Measurements from ENCODE around the gene IRS1. TPM values are rescaled to one million over a fixed set of nuclear protein-coding genes. Genes with fewer than 3 reads are reported as not detected.

Gene IRS1
- total and polyA plus RNA-seq, 4 donors, result 12.4 to 19.0 (median 14.8) TPM

- Histone ChIP-seq H3K9me3 (ENCODE audit: control insufficient read depth, insufficient read depth, low read length) (no peaks in the 10 kb centered on the region), H3K36me3 (ENCODE audit: control insufficient read depth, insufficient read depth, low read length) (no peaks in the 10 kb centered on the region), H3K4me1 (ENCODE audit: control insufficient read depth, insufficient read depth, low read length) (peaks cover 4% of the 10 kb centered on the region), H3K27ac (ENCODE audit: low read depth, low read length) (no peak overlapping the region), H3K27me3 (ENCODE audit: control insufficient read depth, insufficient read depth, low read length) (no peaks in the 10 kb centered on the region), H3K4me3 (ENCODE audit: low read depth, low read length) (no peak overlapping the region)
- no peak for DNase-seq (ENCODE audit: low read depth in 4 of 6, low spot score in 6 of 6)
- WGBS (ENCODE audit: insufficient coverage), result 78% methylated on average over 5 of the region's 5 CpGs
Observed at GRCh38 chr2:226720948-226721347, 78.7 kb downstream of the IRS1 start.

GRCh38 chr2:226717719-226718118, 81.9 kb downstream of the IRS1 start:
- Histone ChIP-seq H3K4me3 (ENCODE audit: low read depth, low read length) (no peak overlapping the region), H3K4me1 (ENCODE audit: control insufficient read depth, insufficient read depth, low read length) (peaks cover 4% of the 10 kb centered on the region), H3K27ac (ENCODE audit: low read depth, low read length) (no peak overlapping the region), H3K36me3 (ENCODE audit: control insufficient read depth, insufficient read depth, low read length) (no peaks in the 10 kb centered on the region), H3K9me3 (ENCODE audit: control insufficient read depth, insufficient read depth, low read length) (no peaks in the 10 kb centered on the region), H3K27me3 (ENCODE audit: control insufficient read depth, insufficient read depth, low read length) (no peaks in the 10 kb centered on the region)
- WGBS (ENCODE audit: insufficient coverage), result 100% methylated on average over 1 of the region's 1 CpG
- DNase-seq (ENCODE audit: low read depth in 4 of 6, low spot score in 6 of 6), result no peak

- no peaks in the 10 kb centered on the region for H3K9me3 ChIP-seq (ENCODE audit: control insufficient read depth, insufficient read depth, low read length)
- no peak for DNase-seq (ENCODE audit: low read depth in 4 of 6, low spot score in 6 of 6)
- H3K4me3 ChIP-seq (ENCODE audit: low read depth, low read length), result no peak overlapping the region
- H3K4me1 ChIP-seq (ENCODE audit: control insufficient read depth, insufficient read depth, low read length), result peaks cover 3% of the 10 kb centered on the region
- H3K27me3 ChIP-seq (ENCODE audit: control insufficient read depth, insufficient read depth, low read length), result no peaks in the 10 kb centered on the region
- no peak overlapping the region for H3K27ac ChIP-seq (ENCODE audit: low read depth, low read length)
- no peaks in the 10 kb centered on the region for H3K36me3 ChIP-seq (ENCODE audit: control insufficient read depth, insufficient read depth, low read length)
Observed at GRCh38 chr2:226716126-226716525, 83.5 kb downstream of the IRS1 start.

DNA sequence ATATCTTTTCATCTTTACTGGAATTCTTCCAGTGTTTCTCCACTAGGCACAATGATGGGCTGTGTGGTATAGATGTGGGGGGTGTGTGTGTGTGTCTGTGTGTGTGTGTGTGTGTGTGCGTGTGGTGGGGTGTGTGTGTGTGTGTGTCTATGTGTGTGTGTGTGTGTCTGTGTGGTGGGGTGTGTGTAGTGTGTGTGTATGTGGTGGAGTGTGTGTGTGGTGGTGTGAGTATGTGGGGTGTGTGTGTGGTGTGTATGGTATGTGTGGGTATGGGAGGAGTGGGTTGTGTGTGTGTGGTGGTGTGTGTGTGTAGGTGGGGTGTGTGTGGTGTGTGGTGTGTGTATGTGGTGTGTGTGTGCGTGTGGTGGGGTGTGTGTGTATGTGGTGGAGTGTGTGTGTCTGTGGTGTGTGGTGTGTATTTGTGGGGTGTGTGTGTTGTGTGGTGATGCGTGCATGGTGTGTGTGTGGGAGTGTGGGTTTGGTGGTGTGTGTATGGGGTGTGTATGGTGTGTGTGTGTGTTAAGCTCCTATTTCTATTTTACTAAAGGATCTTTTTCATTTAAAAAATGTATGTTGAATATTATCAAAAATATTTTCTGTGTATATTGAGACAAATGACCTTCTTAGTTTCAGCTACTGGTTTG, 84.2 kb downstream of the IRS1 start:
- no peaks in the 10 kb centered on the region for H3K27me3 ChIP-seq (ENCODE audit: control insufficient read depth, insufficient read depth, low read length)
- H3K27ac ChIP-seq (ENCODE audit: low read depth, low read length), result no peak overlapping the region
- no peaks in the 10 kb centered on the region for H3K4me1 ChIP-seq (ENCODE audit: control insufficient read depth, insufficient read depth, low read length)
- no peak overlapping the region for H3K4me3 ChIP-seq (ENCODE audit: low read depth, low read length)
- H3K9me3 ChIP-seq (ENCODE audit: control insufficient read depth, insufficient read depth, low read length), result no peaks in the 10 kb centered on the region
- DNase-seq (ENCODE audit: low read depth in 4 of 6, low spot score in 6 of 6), result no peak
- no peaks in the 10 kb centered on the region for H3K36me3 ChIP-seq (ENCODE audit: control insufficient read depth, insufficient read depth, low read length)
- no CpG with 5 or more reads among the region's 3 CpGs for WGBS (ENCODE audit: insufficient coverage)

DNA sequence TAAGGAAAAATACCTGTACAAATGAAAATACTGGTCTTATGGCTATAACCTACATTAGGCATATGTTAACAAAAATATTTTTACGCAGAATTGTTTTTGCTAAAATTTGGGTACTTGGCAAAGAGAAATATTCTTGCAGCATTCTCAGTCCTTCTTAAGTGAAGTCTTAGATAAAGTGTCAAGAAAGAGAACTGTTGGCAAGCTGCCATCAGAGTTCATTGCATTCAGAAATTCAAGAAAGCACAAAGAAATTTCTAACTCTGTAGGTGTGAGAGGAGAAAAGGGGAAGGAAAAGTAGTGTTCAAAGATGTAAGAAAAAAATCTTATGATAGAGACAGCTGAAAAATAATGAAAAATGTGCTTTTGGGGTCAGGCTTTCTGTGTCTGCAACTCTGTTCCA, 86.7 kb downstream of the IRS1 start:
- Histone ChIP-seq H3K27me3 (ENCODE audit: control insufficient read depth, insufficient read depth, low read length) (no peaks in the 10 kb centered on the region), H3K9me3 (ENCODE audit: control insufficient read depth, insufficient read depth, low read length) (no peaks in the 10 kb centered on the region), H3K4me1 (ENCODE audit: control insufficient read depth, insufficient read depth, low read length) (no peaks in the 10 kb centered on the region), H3K27ac (ENCODE audit: low read depth, low read length) (no peak overlapping the region), H3K36me3 (ENCODE audit: control insufficient read depth, insufficient read depth, low read length) (no peaks in the 10 kb centered on the region), H3K4me3 (ENCODE audit: low read depth, low read length) (no peak overlapping the region)
- WGBS (ENCODE audit: insufficient coverage), result no CpG with 5 or more reads among the region's 1 CpG
- peak in 2 of 6 donors; percentile 23 to 31 for DNase-seq (ENCODE audit: low read depth in 4 of 6, low spot score in 6 of 6)

DNA sequence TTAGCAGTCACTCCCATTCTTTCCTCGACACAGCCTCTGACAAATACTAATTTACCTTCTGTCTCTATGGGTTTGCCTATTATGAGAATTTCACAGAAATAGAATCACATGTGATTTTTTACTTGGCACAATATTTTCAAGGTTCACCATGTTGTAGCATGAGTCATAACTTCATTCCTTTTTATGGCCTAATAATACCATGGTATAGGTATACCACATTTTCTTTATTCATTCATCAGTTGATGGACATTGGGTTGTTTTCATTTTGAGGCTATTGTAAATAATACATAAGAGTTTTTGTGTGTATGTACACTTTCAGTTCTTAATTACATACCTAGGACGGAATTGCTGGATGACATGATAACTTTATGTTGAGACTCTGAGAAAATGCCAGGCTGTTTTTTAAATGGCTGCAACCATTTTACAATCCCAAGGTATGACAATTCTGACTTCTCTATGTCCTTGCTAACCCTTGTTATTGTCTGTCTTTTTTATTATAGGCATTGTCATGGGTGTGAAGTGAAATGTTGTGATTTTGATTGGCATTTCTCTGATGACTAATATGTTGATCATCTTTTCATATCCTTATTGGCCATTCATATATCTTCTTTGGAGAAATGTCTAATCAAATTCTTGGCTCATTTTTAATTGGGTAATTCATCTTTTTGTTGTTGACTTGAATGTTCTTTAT, 87.9 kb downstream of the IRS1 start:
- no peaks in the 10 kb centered on the region for H3K36me3 ChIP-seq (ENCODE audit: control insufficient read depth, insufficient read depth, low read length)
- no peak overlapping the region for H3K27ac ChIP-seq (ENCODE audit: low read depth, low read length)
- no peak overlapping the region for H3K4me3 ChIP-seq (ENCODE audit: low read depth, low read length)
- no peaks in the 10 kb centered on the region for H3K9me3 ChIP-seq (ENCODE audit: control insufficient read depth, insufficient read depth, low read length)
- no peaks in the 10 kb centered on the region for H3K27me3 ChIP-seq (ENCODE audit: control insufficient read depth, insufficient read depth, low read length)
- H3K4me1 ChIP-seq (ENCODE audit: control insufficient read depth, insufficient read depth, low read length), result no peaks in the 10 kb centered on the region
- WGBS (ENCODE audit: insufficient coverage), result no CpG with 5 or more reads among the region's 2 CpGs
- DNase-seq (ENCODE audit: low read depth in 4 of 6, low spot score in 6 of 6), result no peak

- Histone ChIP-seq H3K4me3 (ENCODE audit: low read depth, low read length) (no peak overlapping the region), H3K27ac (ENCODE audit: low read depth, low read length) (no peak overlapping the region), H3K4me1 (ENCODE audit: control insufficient read depth, insufficient read depth, low read length) (no peaks in the 10 kb centered on the region), H3K36me3 (ENCODE audit: control insufficient read depth, insufficient read depth, low read length) (no peaks in the 10 kb centered on the region), H3K9me3 (ENCODE audit: control insufficient read depth, insufficient read depth, low read length) (no peaks in the 10 kb centered on the region), H3K27me3 (ENCODE audit: control insufficient read depth, insufficient read depth, low read length) (no peaks in the 10 kb centered on the region)
- DNase-seq (ENCODE audit: low read depth in 4 of 6, low spot score in 6 of 6), result no peak
Observed at GRCh38 chr2:226707499-226707898, 92.1 kb downstream of the IRS1 start.

- no peak overlapping the region for H3K27ac ChIP-seq (ENCODE audit: low read depth, low read length)
- no peak for DNase-seq (ENCODE audit: low read depth in 4 of 6, low spot score in 6 of 6)
- WGBS (ENCODE audit: insufficient coverage), result 88% methylated on average over 2 of the region's 3 CpGs
- no peaks in the 10 kb centered on the region for H3K27me3 ChIP-seq (ENCODE audit: control insufficient read depth, insufficient read depth, low read length)
- no peak overlapping the region for H3K4me3 ChIP-seq (ENCODE audit: low read depth, low read length)
- no peaks in the 10 kb centered on the region for H3K9me3 ChIP-seq (ENCODE audit: control insufficient read depth, insufficient read depth, low read length)
- no peaks in the 10 kb centered on the region for H3K4me1 ChIP-seq (ENCODE audit: control insufficient read depth, insufficient read depth, low read length)
- no peaks in the 10 kb centered on the region for H3K36me3 ChIP-seq (ENCODE audit: control insufficient read depth, insufficient read depth, low read length)
Observed at GRCh38 chr2:226705965-226706364, 93.7 kb downstream of the IRS1 start.

DNA sequence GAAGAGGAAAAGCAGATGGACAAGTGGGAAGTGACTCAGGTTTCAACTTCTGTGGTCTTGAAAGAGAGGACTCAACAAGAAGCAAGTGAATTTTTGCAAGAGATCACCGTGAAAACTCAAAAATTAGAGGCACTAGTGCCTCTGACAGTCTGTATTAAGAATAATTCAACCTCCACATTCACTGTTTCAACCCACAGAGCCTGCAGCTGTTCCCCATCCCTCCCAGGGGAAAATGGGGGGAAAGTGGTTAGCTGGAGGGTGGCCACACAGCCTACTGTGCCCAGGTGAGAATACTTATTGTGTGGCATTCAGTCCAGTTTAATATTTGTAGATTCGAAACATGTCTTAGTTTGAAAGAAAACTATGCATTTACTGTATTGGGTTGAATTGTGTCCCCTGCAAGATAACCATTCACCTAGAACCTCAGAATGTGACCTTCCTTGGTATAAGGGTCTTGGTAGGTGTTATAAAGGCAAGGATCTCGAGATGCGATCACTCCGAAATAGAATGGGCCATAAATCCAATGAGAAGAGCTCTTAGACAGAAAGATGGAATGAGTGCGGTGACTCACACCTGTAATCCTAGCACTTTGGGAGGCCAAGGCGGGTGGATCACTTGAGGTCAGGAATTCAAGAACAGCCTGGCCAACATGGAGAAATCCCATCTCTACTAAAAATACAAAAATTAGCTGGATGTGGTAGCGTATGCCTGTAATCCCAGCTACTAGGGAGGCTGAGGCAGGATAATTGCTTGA, 94.3 kb downstream of the IRS1 start:
- WGBS (ENCODE audit: insufficient coverage), result 100% methylated on average over 3 of the region's 8 CpGs
- H3K4me1 ChIP-seq (ENCODE audit: control insufficient read depth, insufficient read depth, low read length), result no peaks in the 10 kb centered on the region
- H3K9me3 ChIP-seq (ENCODE audit: control insufficient read depth, insufficient read depth, low read length), result no peaks in the 10 kb centered on the region
- no peaks in the 10 kb centered on the region for H3K27me3 ChIP-seq (ENCODE audit: control insufficient read depth, insufficient read depth, low read length)
- H3K36me3 ChIP-seq (ENCODE audit: control insufficient read depth, insufficient read depth, low read length), result no peaks in the 10 kb centered on the region
- H3K4me3 ChIP-seq (ENCODE audit: low read depth, low read length), result no peak overlapping the region
- H3K27ac ChIP-seq (ENCODE audit: low read depth, low read length), result no peak overlapping the region
- no peak for DNase-seq (ENCODE audit: low read depth in 4 of 6, low spot score in 6 of 6)

GRCh38 chr2:226703514-226703913, 96.1 kb downstream of the IRS1 start:
- no peaks in the 10 kb centered on the region for H3K9me3 ChIP-seq (ENCODE audit: control insufficient read depth, insufficient read depth, low read length)
- H3K27ac ChIP-seq (ENCODE audit: low read depth, low read length), result no peak overlapping the region
- H3K36me3 ChIP-seq (ENCODE audit: control insufficient read depth, insufficient read depth, low read length), result no peaks in the 10 kb centered on the region
- no peaks in the 10 kb centered on the region for H3K27me3 ChIP-seq (ENCODE audit: control insufficient read depth, insufficient read depth, low read length)
- no peak for DNase-seq (ENCODE audit: low read depth in 4 of 6, low spot score in 6 of 6)
- no peaks in the 10 kb centered on the region for H3K4me1 ChIP-seq (ENCODE audit: control insufficient read depth, insufficient read depth, low read length)
- WGBS (ENCODE audit: insufficient coverage), result no CpG with 5 or more reads among the region's 3 CpGs
- H3K4me3 ChIP-seq (ENCODE audit: low read depth, low read length), result no peak overlapping the region
